Fibroblast of lung (primary cell): Measurements from ENCODE around the gene NUMBL.

ENCODE experiments used
- EZH2 ChIP-seq: IDR thresholded peaks from 2 replicates; pipeline ENCODE4 v1.5.1; 2012; ENCODE audit warnings: low read length, control low read depth, mild to moderate bottlenecking; ENCODE audit errors: missing control alignments
- TF ChIP-seq, protein P1 (sequence below), 2 donors: IDR thresholded peaks in 1 of 2; conservative IDR thresholded peaks in 1 of 2; 1 replicate in 1 of 2; 2 replicates in 1 of 2; pipeline ENCODE4 v1.5.1; 2011 to 2012; ENCODE audit warnings: low read length in 2 of 2, control low read depth in 1 of 2, inconsistent platforms in 1 of 2, low read depth in 1 of 2, mild to moderate bottlenecking in 1 of 2

DNA sequence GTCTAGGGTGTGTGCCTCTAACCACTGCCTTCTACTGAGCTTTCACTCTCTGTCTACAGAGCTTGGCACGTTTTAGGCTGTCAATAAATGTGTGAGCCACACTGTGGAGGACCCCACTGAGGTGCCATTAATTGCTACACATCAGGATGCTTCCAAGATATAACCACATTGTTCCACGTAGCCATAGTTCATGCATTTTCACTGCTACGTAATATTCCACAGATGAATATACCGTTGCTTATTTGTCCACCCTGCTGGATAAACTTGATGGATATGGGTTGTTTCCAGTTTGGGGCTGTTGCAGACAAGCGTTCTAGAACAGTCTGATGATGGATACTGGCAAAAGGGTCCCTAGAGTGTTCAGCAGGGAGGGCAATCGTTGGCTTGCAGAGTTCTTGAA lies 11.3 kb upstream of the NUMBL start:
- TF ChIP-seq, protein P1, sequence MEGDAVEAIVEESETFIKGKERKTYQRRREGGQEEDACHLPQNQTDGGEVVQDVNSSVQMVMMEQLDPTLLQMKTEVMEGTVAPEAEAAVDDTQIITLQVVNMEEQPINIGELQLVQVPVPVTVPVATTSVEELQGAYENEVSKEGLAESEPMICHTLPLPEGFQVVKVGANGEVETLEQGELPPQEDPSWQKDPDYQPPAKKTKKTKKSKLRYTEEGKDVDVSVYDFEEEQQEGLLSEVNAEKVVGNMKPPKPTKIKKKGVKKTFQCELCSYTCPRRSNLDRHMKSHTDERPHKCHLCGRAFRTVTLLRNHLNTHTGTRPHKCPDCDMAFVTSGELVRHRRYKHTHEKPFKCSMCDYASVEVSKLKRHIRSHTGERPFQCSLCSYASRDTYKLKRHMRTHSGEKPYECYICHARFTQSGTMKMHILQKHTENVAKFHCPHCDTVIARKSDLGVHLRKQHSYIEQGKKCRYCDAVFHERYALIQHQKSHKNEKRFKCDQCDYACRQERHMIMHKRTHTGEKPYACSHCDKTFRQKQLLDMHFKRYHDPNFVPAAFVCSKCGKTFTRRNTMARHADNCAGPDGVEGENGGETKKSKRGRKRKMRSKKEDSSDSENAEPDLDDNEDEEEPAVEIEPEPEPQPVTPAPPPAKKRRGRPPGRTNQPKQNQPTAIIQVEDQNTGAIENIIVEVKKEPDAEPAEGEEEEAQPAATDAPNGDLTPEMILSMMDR (conservative IDR thresholded peaks at IDR 0.05 in 1 of 2, IDR thresholded peaks at IDR 0.05 in 1 of 2; ENCODE audit: low read depth in 1 of 2, low read length in 2 of 2), result no peak
- no peak for TF ChIP-seq EZH2
